Measurements from ENCODE around the gene SOX1. TPM values are rescaled to one million over a fixed set of nuclear protein-coding genes. Genes with fewer than 3 reads are reported as not detected.

The SOX1 gene
- total RNA-seq, 1 experiment from 2014 or later, result 0.15 TPM

DNA sequence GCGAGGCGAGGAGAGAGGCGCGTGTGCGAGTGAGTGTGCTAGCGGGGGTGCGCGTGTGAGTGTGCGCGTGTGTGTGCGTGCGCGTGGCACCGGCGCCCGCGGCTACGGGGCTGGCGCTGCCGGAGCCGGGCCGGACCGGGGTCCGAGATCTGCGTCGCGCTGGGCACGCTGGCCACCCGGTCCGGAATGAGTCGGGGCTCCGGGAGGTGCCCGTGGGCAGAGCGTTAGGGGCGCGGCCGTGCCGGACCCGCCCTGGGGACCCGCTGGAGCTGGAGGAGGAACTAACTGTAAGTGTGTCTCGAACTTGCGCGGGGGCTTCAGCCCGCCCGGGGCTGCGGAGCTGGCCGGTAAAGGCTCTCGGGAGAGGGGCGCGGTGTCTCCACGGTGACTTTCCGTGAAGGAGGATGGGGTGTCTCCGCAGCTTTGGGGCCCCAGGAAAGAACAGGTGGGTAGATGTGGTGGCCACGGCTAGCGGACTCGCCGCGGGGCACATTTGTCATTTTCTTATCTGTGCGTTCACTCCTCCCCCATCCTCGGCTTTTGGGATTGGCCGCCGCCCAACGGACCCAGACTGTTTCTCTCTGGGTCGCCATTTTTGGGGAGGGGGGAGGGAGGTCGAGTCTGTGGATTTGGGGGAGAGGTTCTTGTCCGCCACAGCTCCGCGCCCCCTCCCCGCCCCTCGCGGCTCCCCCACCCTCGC, 10.1 kb upstream of the SOX1 start (continued):
- TF ChIP-seq, protein P1, sequence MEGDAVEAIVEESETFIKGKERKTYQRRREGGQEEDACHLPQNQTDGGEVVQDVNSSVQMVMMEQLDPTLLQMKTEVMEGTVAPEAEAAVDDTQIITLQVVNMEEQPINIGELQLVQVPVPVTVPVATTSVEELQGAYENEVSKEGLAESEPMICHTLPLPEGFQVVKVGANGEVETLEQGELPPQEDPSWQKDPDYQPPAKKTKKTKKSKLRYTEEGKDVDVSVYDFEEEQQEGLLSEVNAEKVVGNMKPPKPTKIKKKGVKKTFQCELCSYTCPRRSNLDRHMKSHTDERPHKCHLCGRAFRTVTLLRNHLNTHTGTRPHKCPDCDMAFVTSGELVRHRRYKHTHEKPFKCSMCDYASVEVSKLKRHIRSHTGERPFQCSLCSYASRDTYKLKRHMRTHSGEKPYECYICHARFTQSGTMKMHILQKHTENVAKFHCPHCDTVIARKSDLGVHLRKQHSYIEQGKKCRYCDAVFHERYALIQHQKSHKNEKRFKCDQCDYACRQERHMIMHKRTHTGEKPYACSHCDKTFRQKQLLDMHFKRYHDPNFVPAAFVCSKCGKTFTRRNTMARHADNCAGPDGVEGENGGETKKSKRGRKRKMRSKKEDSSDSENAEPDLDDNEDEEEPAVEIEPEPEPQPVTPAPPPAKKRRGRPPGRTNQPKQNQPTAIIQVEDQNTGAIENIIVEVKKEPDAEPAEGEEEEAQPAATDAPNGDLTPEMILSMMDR (IDR thresholded peaks at IDR 0.05), result no peak
- no peak for TF ChIP-seq SP1 (CRISPR knock-in tag; conservative IDR thresholded peaks at IDR 0.05)

DNA sequence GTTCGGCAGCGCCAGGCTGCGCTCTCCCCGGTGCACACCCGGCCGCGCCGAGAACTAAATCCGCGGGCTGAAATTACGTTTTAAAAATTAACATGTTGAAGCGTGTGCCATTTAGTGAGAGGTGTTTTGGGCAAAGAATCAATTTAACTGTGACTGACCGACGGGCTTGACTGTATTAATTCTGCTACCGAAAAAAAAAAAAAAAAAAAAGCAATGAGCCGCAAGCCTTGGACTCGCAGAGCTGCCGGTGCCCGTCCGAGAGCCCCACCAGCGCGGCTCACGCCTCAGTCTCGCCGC, 9.6 kb upstream of the SOX1 start:
- Mint-ChIP-seq H3K9me3 (no peaks in the 10 kb centered on the region), H3K4me1 (peaks cover 56% of the 10 kb centered on the region), H3K36me3 (no peaks in the 10 kb centered on the region), H3K4me3 (peak overlapping the region; percentile 68), H3K27me3 (ENCODE audit: low read depth) (peaks cover 100% of the 10 kb centered on the region), H3K27ac (no peak overlapping the region)
- ChIA-PET CTCF (interaction anchor here (1.0 to 1.5 kb wide), 3 partner anchors 386 to 583 kb away, joined by 3 to 15 read pairs (median 5); no protein-coding TSS in a partner anchor), POLR2A (no interaction called here)
- DNase-seq (ENCODE audit: low spot score) (no peak), ATAC-seq (no peak)
- TF ChIP-seq ZNF121 (CRISPR knock-in tag; IDR thresholded peaks at IDR 0.05), result no peak
- TF ChIP-seq, protein P2, sequence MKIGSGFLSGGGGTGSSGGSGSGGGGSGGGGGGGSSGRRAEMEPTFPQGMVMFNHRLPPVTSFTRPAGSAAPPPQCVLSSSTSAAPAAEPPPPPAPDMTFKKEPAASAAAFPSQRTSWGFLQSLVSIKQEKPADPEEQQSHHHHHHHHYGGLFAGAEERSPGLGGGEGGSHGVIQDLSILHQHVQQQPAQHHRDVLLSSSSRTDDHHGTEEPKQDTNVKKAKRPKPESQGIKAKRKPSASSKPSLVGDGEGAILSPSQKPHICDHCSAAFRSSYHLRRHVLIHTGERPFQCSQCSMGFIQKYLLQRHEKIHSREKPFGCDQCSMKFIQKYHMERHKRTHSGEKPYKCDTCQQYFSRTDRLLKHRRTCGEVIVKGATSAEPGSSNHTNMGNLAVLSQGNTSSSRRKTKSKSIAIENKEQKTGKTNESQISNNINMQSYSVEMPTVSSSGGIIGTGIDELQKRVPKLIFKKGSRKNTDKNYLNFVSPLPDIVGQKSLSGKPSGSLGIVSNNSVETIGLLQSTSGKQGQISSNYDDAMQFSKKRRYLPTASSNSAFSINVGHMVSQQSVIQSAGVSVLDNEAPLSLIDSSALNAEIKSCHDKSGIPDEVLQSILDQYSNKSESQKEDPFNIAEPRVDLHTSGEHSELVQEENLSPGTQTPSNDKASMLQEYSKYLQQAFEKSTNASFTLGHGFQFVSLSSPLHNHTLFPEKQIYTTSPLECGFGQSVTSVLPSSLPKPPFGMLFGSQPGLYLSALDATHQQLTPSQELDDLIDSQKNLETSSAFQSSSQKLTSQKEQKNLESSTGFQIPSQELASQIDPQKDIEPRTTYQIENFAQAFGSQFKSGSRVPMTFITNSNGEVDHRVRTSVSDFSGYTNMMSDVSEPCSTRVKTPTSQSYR (CRISPR knock-in tag; IDR thresholded peaks at IDR 0.05), result no peak
- no peak for TF ChIP-seq ZNF138 (CRISPR knock-in tag; conservative IDR thresholded peaks at IDR 0.05)
- TF ChIP-seq, protein P3, sequence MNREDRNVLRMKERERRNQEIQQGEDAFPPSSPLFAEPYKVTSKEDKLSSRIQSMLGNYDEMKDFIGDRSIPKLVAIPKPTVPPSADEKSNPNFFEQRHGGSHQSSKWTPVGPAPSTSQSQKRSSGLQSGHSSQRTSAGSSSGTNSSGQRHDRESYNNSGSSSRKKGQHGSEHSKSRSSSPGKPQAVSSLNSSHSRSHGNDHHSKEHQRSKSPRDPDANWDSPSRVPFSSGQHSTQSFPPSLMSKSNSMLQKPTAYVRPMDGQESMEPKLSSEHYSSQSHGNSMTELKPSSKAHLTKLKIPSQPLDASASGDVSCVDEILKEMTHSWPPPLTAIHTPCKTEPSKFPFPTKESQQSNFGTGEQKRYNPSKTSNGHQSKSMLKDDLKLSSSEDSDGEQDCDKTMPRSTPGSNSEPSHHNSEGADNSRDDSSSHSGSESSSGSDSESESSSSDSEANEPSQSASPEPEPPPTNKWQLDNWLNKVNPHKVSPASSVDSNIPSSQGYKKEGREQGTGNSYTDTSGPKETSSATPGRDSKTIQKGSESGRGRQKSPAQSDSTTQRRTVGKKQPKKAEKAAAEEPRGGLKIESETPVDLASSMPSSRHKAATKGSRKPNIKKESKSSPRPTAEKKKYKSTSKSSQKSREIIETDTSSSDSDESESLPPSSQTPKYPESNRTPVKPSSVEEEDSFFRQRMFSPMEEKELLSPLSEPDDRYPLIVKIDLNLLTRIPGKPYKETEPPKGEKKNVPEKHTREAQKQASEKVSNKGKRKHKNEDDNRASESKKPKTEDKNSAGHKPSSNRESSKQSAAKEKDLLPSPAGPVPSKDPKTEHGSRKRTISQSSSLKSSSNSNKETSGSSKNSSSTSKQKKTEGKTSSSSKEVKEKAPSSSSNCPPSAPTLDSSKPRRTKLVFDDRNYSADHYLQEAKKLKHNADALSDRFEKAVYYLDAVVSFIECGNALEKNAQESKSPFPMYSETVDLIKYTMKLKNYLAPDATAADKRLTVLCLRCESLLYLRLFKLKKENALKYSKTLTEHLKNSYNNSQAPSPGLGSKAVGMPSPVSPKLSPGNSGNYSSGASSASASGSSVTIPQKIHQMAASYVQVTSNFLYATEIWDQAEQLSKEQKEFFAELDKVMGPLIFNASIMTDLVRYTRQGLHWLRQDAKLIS (CRISPR knock-in tag; IDR thresholded peaks at IDR 0.05; ENCODE audit: borderline replicate concordance), result no peak
- TF ChIP-seq CREM (CRISPR knock-in tag; IDR thresholded peaks at IDR 0.05), result no peak
- TF ChIP-seq PRRX2 (CRISPR knock-in tag; IDR thresholded peaks at IDR 0.05), result no peak
- TF ChIP-seq, protein P4, sequence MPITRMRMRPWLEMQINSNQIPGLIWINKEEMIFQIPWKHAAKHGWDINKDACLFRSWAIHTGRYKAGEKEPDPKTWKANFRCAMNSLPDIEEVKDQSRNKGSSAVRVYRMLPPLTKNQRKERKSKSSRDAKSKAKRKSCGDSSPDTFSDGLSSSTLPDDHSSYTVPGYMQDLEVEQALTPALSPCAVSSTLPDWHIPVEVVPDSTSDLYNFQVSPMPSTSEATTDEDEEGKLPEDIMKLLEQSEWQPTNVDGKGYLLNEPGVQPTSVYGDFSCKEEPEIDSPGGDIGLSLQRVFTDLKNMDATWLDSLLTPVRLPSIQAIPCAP (CRISPR knock-in tag; IDR thresholded peaks at IDR 0.05), result no peak
- no peak for TF ChIP-seq ESRRA (CRISPR knock-in tag; IDR thresholded peaks at IDR 0.05; ENCODE audit: borderline replicate concordance)
- TF ChIP-seq TP53 (CRISPR knock-in tag; IDR thresholded peaks at IDR 0.05), result no peak
- no peak for TF ChIP-seq TEAD1 (CRISPR knock-in tag; IDR thresholded peaks at IDR 0.05)
- no peak for TF ChIP-seq IRF2 (CRISPR knock-in tag; IDR thresholded peaks at IDR 0.05; ENCODE audit: borderline replicate concordance, low read depth)
- no peak for TF ChIP-seq GRHL2 (CRISPR knock-in tag; IDR thresholded peaks at IDR 0.05; ENCODE audit: insufficient replicate concordance, severe bottlenecking)
- TF ChIP-seq GTF2I (CRISPR knock-in tag; conservative IDR thresholded peaks at IDR 0.05), result no peak
- TF ChIP-seq TEAD4 (CRISPR knock-in tag; IDR thresholded peaks at IDR 0.05), result no peak
- TF ChIP-seq, protein P5, sequence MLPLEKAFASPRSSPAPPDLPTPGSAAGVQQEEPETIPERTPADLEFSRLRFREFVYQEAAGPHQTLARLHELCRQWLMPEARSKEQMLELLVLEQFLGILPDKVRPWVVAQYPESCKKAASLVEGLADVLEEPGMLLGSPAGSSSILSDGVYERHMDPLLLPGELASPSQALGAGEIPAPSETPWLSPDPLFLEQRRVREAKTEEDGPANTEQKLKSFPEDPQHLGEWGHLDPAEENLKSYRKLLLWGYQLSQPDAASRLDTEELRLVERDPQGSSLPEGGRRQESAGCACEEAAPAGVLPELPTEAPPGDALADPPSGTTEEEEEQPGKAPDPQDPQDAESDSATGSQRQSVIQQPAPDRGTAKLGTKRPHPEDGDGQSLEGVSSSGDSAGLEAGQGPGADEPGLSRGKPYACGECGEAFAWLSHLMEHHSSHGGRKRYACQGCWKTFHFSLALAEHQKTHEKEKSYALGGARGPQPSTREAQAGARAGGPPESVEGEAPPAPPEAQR (CRISPR knock-in tag; IDR thresholded peaks at IDR 0.05), result no peak
- TF ChIP-seq, protein P6, sequence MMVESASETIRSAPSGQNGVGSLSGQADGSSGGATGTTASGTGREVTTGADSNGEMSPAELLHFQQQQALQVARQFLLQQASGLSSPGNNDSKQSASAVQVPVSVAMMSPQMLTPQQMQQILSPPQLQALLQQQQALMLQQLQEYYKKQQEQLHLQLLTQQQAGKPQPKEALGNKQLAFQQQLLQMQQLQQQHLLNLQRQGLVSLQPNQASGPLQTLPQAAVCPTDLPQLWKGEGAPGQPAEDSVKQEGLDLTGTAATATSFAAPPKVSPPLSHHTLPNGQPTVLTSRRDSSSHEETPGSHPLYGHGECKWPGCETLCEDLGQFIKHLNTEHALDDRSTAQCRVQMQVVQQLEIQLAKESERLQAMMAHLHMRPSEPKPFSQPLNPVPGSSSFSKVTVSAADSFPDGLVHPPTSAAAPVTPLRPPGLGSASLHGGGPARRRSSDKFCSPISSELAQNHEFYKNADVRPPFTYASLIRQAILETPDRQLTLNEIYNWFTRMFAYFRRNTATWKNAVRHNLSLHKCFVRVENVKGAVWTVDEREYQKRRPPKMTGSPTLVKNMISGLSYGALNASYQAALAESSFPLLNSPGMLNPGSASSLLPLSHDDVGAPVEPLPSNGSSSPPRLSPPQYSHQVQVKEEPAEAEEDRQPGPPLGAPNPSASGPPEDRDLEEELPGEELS (CRISPR knock-in tag; IDR thresholded peaks at IDR 0.05), result no peak
- TF ChIP-seq, protein P7, sequence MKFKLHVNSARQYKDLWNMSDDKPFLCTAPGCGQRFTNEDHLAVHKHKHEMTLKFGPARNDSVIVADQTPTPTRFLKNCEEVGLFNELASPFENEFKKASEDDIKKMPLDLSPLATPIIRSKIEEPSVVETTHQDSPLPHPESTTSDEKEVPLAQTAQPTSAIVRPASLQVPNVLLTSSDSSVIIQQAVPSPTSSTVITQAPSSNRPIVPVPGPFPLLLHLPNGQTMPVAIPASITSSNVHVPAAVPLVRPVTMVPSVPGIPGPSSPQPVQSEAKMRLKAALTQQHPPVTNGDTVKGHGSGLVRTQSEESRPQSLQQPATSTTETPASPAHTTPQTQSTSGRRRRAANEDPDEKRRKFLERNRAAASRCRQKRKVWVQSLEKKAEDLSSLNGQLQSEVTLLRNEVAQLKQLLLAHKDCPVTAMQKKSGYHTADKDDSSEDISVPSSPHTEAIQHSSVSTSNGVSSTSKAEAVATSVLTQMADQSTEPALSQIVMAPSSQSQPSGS (CRISPR knock-in tag; IDR thresholded peaks at IDR 0.05; ENCODE audit: borderline replicate concordance, low read depth), result no peak
- TF ChIP-seq, protein P8, sequence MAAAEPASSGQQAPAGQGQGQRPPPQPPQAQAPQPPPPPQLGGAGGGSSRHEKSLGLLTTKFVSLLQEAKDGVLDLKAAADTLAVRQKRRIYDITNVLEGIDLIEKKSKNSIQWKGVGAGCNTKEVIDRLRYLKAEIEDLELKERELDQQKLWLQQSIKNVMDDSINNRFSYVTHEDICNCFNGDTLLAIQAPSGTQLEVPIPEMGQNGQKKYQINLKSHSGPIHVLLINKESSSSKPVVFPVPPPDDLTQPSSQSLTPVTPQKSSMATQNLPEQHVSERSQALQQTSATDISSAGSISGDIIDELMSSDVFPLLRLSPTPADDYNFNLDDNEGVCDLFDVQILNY (CRISPR knock-in tag; IDR thresholded peaks at IDR 0.05), result no peak
